SIG-M5 (cell line): ENCODE results near the gene MPRIP.

Experiments
- DNase-seq: peaks from one replicate; lab custom pipeline; 2025; lab: John Stamatoyannopoulos, UW

The MPRIP gene

GRCh38 chr17:17110520-17110919 is 68.3 kb downstream of the MPRIP start:
- no peak for DNase-seq

GRCh38 chr17:17111401-17112393 is 69.4 kb downstream of the MPRIP start:
- no peak for DNase-seq

GRCh38 chr17:17112628-17113200 is 70.5 kb downstream of the MPRIP start:
- DNase-seq, result no peak

- no peak for DNase-seq
Observed at GRCh38 chr17:17114592-17115225, 72.5 kb downstream of the MPRIP start.

GRCh38 chr17:17115620-17116019 is 73.4 kb downstream of the MPRIP start:
- no peak for DNase-seq

- DNase-seq, result no peak
Observed at GRCh38 chr17:17116406-17116805, 74.1 kb downstream of the MPRIP start.

- no peak for DNase-seq
Observed at GRCh38 chr17:17117923-17118322, 75.7 kb downstream of the MPRIP start.

GRCh38 chr17:17118399-17118798 is 76.1 kb downstream of the MPRIP start:
- DNase-seq, result no peak

- no peak for DNase-seq
Observed at GRCh38 chr17:17119106-17119505, 76.8 kb downstream of the MPRIP start.

GRCh38 chr17:17119533-17119932 is 77.3 kb downstream of the MPRIP start:
- no peak for DNase-seq

GRCh38 chr17:17120294-17120693 is 78.0 kb downstream of the MPRIP start:
- no peak for DNase-seq

GRCh38 chr17:17120701-17121100 is 78.4 kb downstream of the MPRIP start:
- DNase-seq, result no peak

GRCh38 chr17:17121162-17121561 is 78.9 kb downstream of the MPRIP start:
- DNase-seq, result no peak

- no peak for DNase-seq
Observed at GRCh38 chr17:17122781-17123483, 80.7 kb downstream of the MPRIP start.

GRCh38 chr17:17124341-17124740 is 82.1 kb downstream of the MPRIP start:
- DNase-seq, result no peak

- DNase-seq, result no peak
Observed at GRCh38 chr17:17125136-17126084, 83.2 kb downstream of the MPRIP start.

GRCh38 chr17:17126131-17127110 is 84.2 kb downstream of the MPRIP start:
- no peak for DNase-seq

GRCh38 chr17:17127156-17127555 is 84.9 kb downstream of the MPRIP start:
- DNase-seq, result no peak

GRCh38 chr17:17127730-17128291 is 85.6 kb downstream of the MPRIP start:
- DNase-seq, result no peak
